ENCODE results near the gene STAT5B. TPM values are rescaled to one million over a fixed set of nuclear protein-coding genes. Genes with fewer than 3 reads are reported as not detected.

Gene STAT5B
- total and polyA plus RNA-seq, 2 of the 8 experiments (the other 6 are each of a cell fraction or from before 2014, with no cell fraction given) = 35.3 to 52.6 TPM

GRCh38 chr17:42306385-42306667 lies 30.1 kb upstream of the STAT5B start (continued):
- TF ChIP-seq CHD7 (IDR thresholded peaks at IDR 0.05; ENCODE audit: insufficient replicate concordance, low read length) = no peak

All from H1 (cell line).